HepG2 (cell line): Measurements from ENCODE around the gene AFDN. TPM values are rescaled to one million over a fixed set of nuclear protein-coding genes. Genes with fewer than 3 reads are reported as not detected.

Experiments used
- ATAC-seq: fragments of 200-7000 bp; cut with Tn5 transposase; 3 replicates; pipeline ENCODE4 v1.9.1; 2020; ENCODE audit warnings: mild to moderate bottlenecking, moderate library complexity
- BruUV-seq: library from RNA; stranded (reverse); fragments of 400-500 nt; replicated peaks from 2 replicates; lab custom pipeline; 2021; lab: Mats Ljungman, UMichigan
- CTCF ChIA-PET: fragments of 300-600 bp; formaldehyde crosslinking; extraction: SDS; loops from one replicate; lab custom pipeline; 2021; ENCODE audit warnings: low total read pairs, inconsistent platforms, low intra/inter-chr PET ratio; lab: Yijun Ruan, JAX
- POLR2A ChIA-PET: fragments of 350-600 bp; sonication (Branson Sonifier 250); formaldehyde crosslinking; loops from one replicate; lab custom pipeline; 2020; ENCODE audit warnings: antibody characterized with exemption, inconsistent platforms; lab: Yijun Ruan, JAX
- DNase-seq: peaks from one replicate; pipeline ENCODE4 v3.0.0-alpha.2; 2015; ENCODE audit warnings: low spot score
- FAIRE-seq: peaks from 3 replicates; lab custom pipeline; 2011; peaks lifted over from hg19 to GRCh38; lab: Jason Lieb, UNC
- H2AFZ ChIP-seq: one replicate; pipeline ENCODE4 v1.6.1; 2011; ENCODE audit warnings: low read length, inconsistent platforms
- H3K27ac ChIP-seq: fragments of 300-600 bp; 3 replicates; pipeline ENCODE4 v1.8.0; 2011; ENCODE audit warnings: mixed run types, mild to moderate bottlenecking, mixed read lengths, low read length, inconsistent platforms; ENCODE audit not compliant: insufficient read depth; ENCODE audit errors: extremely low read length
- H3K27me3 ChIP-seq, 2 experiments: fragments of 200-600 bp in 1 of 2; 2 replicates in 1 of 2; 3 replicates in 1 of 2; pipeline versions ENCODE4 v1.6.0 to v1.8.0; 2011; ENCODE audit warnings: low read length in 2 of 2, mild to moderate bottlenecking in 2 of 2, moderate library complexity in 2 of 2, inconsistent platforms in 1 of 2; ENCODE audit not compliant: insufficient read depth in 2 of 2, control insufficient read depth in 1 of 2
- H3K36me3 ChIP-seq, 2 experiments: fragments of 200-600 bp in 1 of 2; replicated peaks in 1 of 2; 2 replicates in 1 of 2; 3 replicates in 1 of 2; pipeline versions ENCODE4 v1.5.1 to v1.8.0; 2011; ENCODE audit warnings: low read length in 2 of 2, inconsistent platforms in 1 of 2; ENCODE audit not compliant: insufficient read depth in 2 of 2, control insufficient read depth in 1 of 2
- H3K4me1 ChIP-seq: 2 replicates; pipeline ENCODE4 v1.5.1; 2012; ENCODE audit warnings: low read length, inconsistent platforms; ENCODE audit not compliant: insufficient read depth
- H3K4me2 ChIP-seq: 2 replicates; pipeline ENCODE4 v1.6.0; 2011; ENCODE audit warnings: low read depth, low read length, inconsistent platforms
- H3K4me3 ChIP-seq, 3 experiments: fragments of 200-600 bp in 1 of 3; sonication (generic), shearing (Covaris generic) in 1 of 3; replicated peaks in 1 of 3; 2 replicates each; pipeline ENCODE4 v1.5.1; 2011 to 2016; ENCODE audit warnings: low read length in 3 of 3, inconsistent platforms in 2 of 3, low read depth in 2 of 3, mild to moderate bottlenecking in 2 of 3, control low read depth in 1 of 3, mixed read lengths in 1 of 3; ENCODE audit not compliant: insufficient read depth in 1 of 3
- H3K79me2 ChIP-seq: one replicate; pipeline ENCODE4 v1.6.1; 2011; ENCODE audit warnings: low read length, inconsistent platforms; ENCODE audit not compliant: insufficient read depth
- H3K9ac ChIP-seq: 2 replicates; pipeline ENCODE4 v1.6.0; 2011; ENCODE audit warnings: mild to moderate bottlenecking, low read depth, low read length, inconsistent platforms; ENCODE audit not compliant: insufficient read depth
- H3K9me3 ChIP-seq: 2 replicates; pipeline ENCODE4 v1.5.1; 2012; ENCODE audit warnings: mild to moderate bottlenecking, low read length
- H4K20me1 ChIP-seq: 2 replicates; pipeline ENCODE4 v1.6.0; 2011; ENCODE audit warnings: inconsistent platforms, mild to moderate bottlenecking, low read length, moderate library complexity; ENCODE audit not compliant: insufficient read depth
- ADNP ChIP-seq: sonication (generic); formaldehyde crosslinking; IDR thresholded peaks from 2 replicates; pipeline ENCODE4 v1.4.0; 2020; ENCODE audit warnings: missing genetic modification reagents
- CC2D1A ChIP-seq: sonication (generic); formaldehyde crosslinking; IDR thresholded peaks from 2 replicates; pipeline ENCODE4 v1.8.1; 2023; ENCODE audit warnings: mild to moderate bottlenecking, missing genetic modification reagents
- CREB3 ChIP-seq: sonication (generic); formaldehyde crosslinking; IDR thresholded peaks from 2 replicates; pipeline ENCODE4 v1.5.0; 2020; ENCODE audit warnings: missing genetic modification reagents
- DBP ChIP-seq: sonication (generic); formaldehyde crosslinking; IDR thresholded peaks from 2 replicates; pipeline ENCODE4 v1.4.0; 2020; ENCODE audit warnings: missing genetic modification reagents; ENCODE audit errors: not compliant biosample characterization
- GABPA ChIP-seq, 2 experiments: IDR thresholded peaks; 2 replicates each; pipeline ENCODE4 v1.6.1; 2011 to 2016; ENCODE audit warnings: low read depth in 2 of 2, low read length in 1 of 2, missing biosample characterization in 1 of 2, missing genetic modification characterization in 1 of 2
- HMGXB3 ChIP-seq: sonication (generic); formaldehyde crosslinking; IDR thresholded peaks from 2 replicates; pipeline ENCODE4 v1.4.0; 2020; ENCODE audit warnings: missing genetic modification reagents, borderline replicate concordance
- KAT2B ChIP-seq: fragments of 150-350 bp; IDR thresholded peaks from 2 replicates; pipeline ENCODE4 v1.6.1; 2014; ENCODE audit warnings: low read depth, low read length, borderline replicate concordance
- MBD4 ChIP-seq: IDR thresholded peaks from 2 replicates; pipeline ENCODE4 v1.6.1; 2012; ENCODE audit warnings: low read length, inconsistent platforms, borderline replicate concordance
- NAIF1 ChIP-seq: sonication (generic); formaldehyde crosslinking; IDR thresholded peaks from 2 replicates; pipeline ENCODE4 v1.5.0; 2020; ENCODE audit warnings: mild to moderate bottlenecking, missing genetic modification reagents, borderline replicate concordance
- RFXANK ChIP-seq: IDR thresholded peaks from 2 replicates; pipeline ENCODE4 v1.6.1; 2016
- SUZ12 ChIP-seq: fragments of 150-350 bp; IDR thresholded peaks from 2 replicates; pipeline ENCODE4 v1.6.1; 2014; ENCODE audit warnings: low read depth, low read length
- U2AF2 ChIP-seq: fragments of 200-400 bp; formaldehyde crosslinking; IDR thresholded peaks from 2 replicates; pipeline ENCODE4 v1.6.1; 2017; ENCODE audit warnings: low read depth, mild to moderate bottlenecking, low read length
- ZNF383 ChIP-seq: sonication (generic); formaldehyde crosslinking; IDR thresholded peaks from 2 replicates; pipeline ENCODE4 v1.4.0; 2020; ENCODE audit warnings: missing genetic modification reagents, mild to moderate bottlenecking, borderline replicate concordance
- ZNF414 ChIP-seq: sonication (generic); formaldehyde crosslinking; IDR thresholded peaks from 2 replicates; pipeline ENCODE4 v1.5.0; 2020; ENCODE audit warnings: missing genetic modification reagents
- ZNF589 ChIP-seq: sonication (generic); formaldehyde crosslinking; conservative IDR thresholded peaks from 2 replicates; pipeline ENCODE4 v1.8.0; 2022; ENCODE audit warnings: mild to moderate bottlenecking, moderate library complexity, missing genetic modification reagents
- ZNF773 ChIP-seq: sonication (generic); formaldehyde crosslinking; IDR thresholded peaks from 2 replicates; pipeline ENCODE4 v1.4.0; 2020; ENCODE audit warnings: missing genetic modification reagents, borderline replicate concordance
- ZNF790 ChIP-seq: sonication (generic); formaldehyde crosslinking; IDR thresholded peaks from 2 replicates; pipeline ENCODE4 v1.8.0; 2022; ENCODE audit warnings: missing genetic modification reagents, mild to moderate bottlenecking, borderline replicate concordance
- ZSCAN20 ChIP-seq: sonication (generic); formaldehyde crosslinking; IDR thresholded peaks from 2 replicates; pipeline ENCODE4 v1.4.0; 2020; ENCODE audit warnings: missing genetic modification reagents, mild to moderate bottlenecking, borderline replicate concordance
- WGBS: methylation state at CpG from one replicate; pipeline ENCODE4 v1.1.6; 2017; ENCODE audit warnings: low lambda C conversion rate; 5-methylcytosine and 5-hydroxymethylcytosine counted together
- in situ Hi-C: cut with HindIII; loops from 2 replicates; pipeline ENCODE4 v1.10.0; 2017; ENCODE audit warnings: low pct_unique_long_range_greater_than_20kb; ENCODE audit not compliant: extremely low pct_ligation_motif_present
- intact Hi-C: fragments of 100-400 bp; cut with micrococcal nuclease; formaldehyde crosslinking; loops from one replicate; pipeline ENCODE4 v1.10.0; 2022; ENCODE audit not compliant: unreplicated experiment
- polyA plus RNA-seq, 8 experiments: library from polyadenylated mRNA; depleted of rRNA in 3 of 8; stranded (reverse) in 7 of 8; unstranded in 1 of 8; fragments of >200 nt; fragmentation: Illumina TruSeq in 4 of 8; extraction: Trizol in 4 of 8; gene quantifications; 2 replicates each; pipeline versions ENCODE4 v1.2.1 to v1.2.3, GENCODE V29; 2011 to 2016; ENCODE audit warnings: low read depth in 4 of 8, missing spikeins in 1 of 8, mixed read lengths in 1 of 8; ENCODE audit not compliant: insufficient read depth in 1 of 8
- total RNA-seq, 5 experiments: library from RNA; depleted of rRNA; stranded (reverse); fragments of >200 nt; fragmentation: Illumina TruSeq; extraction: Trizol; gene quantifications; 2 replicates each; pipeline ENCODE4 v1.2.3, GENCODE V29; 2016; ENCODE audit warnings: low read depth in 1 of 5

AFDN gene
- total and polyA plus RNA-seq, 2 of the 13 experiments (the other 11 are each of a cell fraction or from before 2014, with no cell fraction given) = 136 to 151 TPM

- peaks cover 17 to 59% of the 10 kb centered on the region in 2 experiments for H3K36me3 ChIP-seq
- peak overlapping the region; percentile 77 for H3K27ac ChIP-seq
- in situ Hi-C loops (no loop called here), intact Hi-C loops (no loop called here)
- DNase-seq = no peak
- H3K9me3 ChIP-seq = no peaks in the 10 kb centered on the region
- H3K4me2 ChIP-seq = no peak overlapping the region
- peaks cover 54% of the 10 kb centered on the region for H3K4me1 ChIP-seq
- no peak overlapping the region for H2AFZ ChIP-seq
- ChIA-PET POLR2A (no interaction called here), CTCF (no interaction called here)
- BruUV-seq = no TSS peak
- H3K4me3 ChIP-seq = no peak overlapping the region
- no peak for FAIRE-seq
- no peak for TF ChIP-seq RFXANK (CRISPR knock-in tag)
- TF ChIP-seq DBP (CRISPR knock-in tag) = no peak
- TF ChIP-seq U2AF2 = no peak
- TF ChIP-seq ZNF589 (CRISPR knock-in tag) = no peak
- TF ChIP-seq SUZ12 = no peak
- TF ChIP-seq KAT2B = no peak
- TF ChIP-seq CREB3 (CRISPR knock-in tag) = no peak
- TF ChIP-seq ZSCAN20 (CRISPR knock-in tag) = no peak
- no peak for TF ChIP-seq ZNF773 (CRISPR knock-in tag)
- TF ChIP-seq NAIF1 (CRISPR knock-in tag) = no peak
- TF ChIP-seq ADNP (CRISPR knock-in tag) = no peak
- no peak for TF ChIP-seq ZNF790 (CRISPR knock-in tag)
- TF ChIP-seq GABPA (IDR thresholded peaks at IDR 0.05; ENCODE audit: low read depth, low read length) = no peak
- TF ChIP-seq GABPA (CRISPR knock-in tag; IDR thresholded peaks at IDR 0.05; ENCODE audit: low read depth) = no peak
- TF ChIP-seq ZNF414 (CRISPR knock-in tag) = no peak
- no peak for TF ChIP-seq CC2D1A (CRISPR knock-in tag)
- TF ChIP-seq MBD4 = no peak
- TF ChIP-seq HMGXB3 (CRISPR knock-in tag) = no peak
- TF ChIP-seq ZNF383 (CRISPR knock-in tag) = no peak
- H3K9ac ChIP-seq = no peak overlapping the region
- no peak for ATAC-seq
- no peaks in the 10 kb centered on the region for H4K20me1 ChIP-seq
- H3K79me2 ChIP-seq = peaks cover 23% of the 10 kb centered on the region
- H3K27me3 ChIP-seq = no peaks in the 10 kb centered on the region
- 96% methylated on average over 7 of the region's 7 CpGs for WGBS
Observed at GRCh38 chr6:167934426-167934864, 107.7 kb downstream of the AFDN start.
